Naive thymus-derived CD4-positive, alpha-beta T cell (primary cell): ENCODE results near the gene NPIPA5. TPM values are rescaled to one million over a fixed set of nuclear protein-coding genes. Genes with fewer than 3 reads are reported as not detected.
"Not testable (repeated sequence)": the region's sequence is repeated elsewhere in the genome, so short reads cannot be mapped to it uniquely, and the experiment has no call there.

Source experiments
- ATAC-seq: fragments of 150-1000 bp; cut with Tn5 transposase; 2 replicates; pipeline ENCODE4 v1.10.0; 2021; ENCODE audit warnings: mild to moderate bottlenecking, moderate library complexity
- CTCF ChIA-PET: fragments of 350-600 bp; sonication (Branson Sonifier 250); formaldehyde crosslinking; loops from one replicate; lab custom pipeline; 2021; ENCODE audit warnings: antibody characterized with exemption; lab: Charles Lee
- POLR2A ChIA-PET: fragments of 350-600 bp; sonication (Branson Sonifier 250); formaldehyde crosslinking; loops from one replicate; lab custom pipeline; 2021; ENCODE audit warnings: antibody characterized with exemption, inconsistent platforms; lab: Charles Lee
- DNase-seq, 9 donors: peaks; one replicate each; pipeline versions ENCODE4 v3.0.0 to v3.0.0-alpha.2; 2020 to 2022; ENCODE audit warnings: mixed read lengths in 1 of 9
- H3K27ac ChIP-seq: one replicate; pipeline ENCODE4 v1.7.0; 2013; ENCODE audit warnings: mild to moderate bottlenecking, low read depth, low read length, moderate library complexity
- H3K27me3 ChIP-seq, 2 donors: one replicate each; pipeline ENCODE4 v1.7.0; 2013; ENCODE audit warnings: low read length in 2 of 2, mild to moderate bottlenecking in 2 of 2, moderate library complexity in 2 of 2; ENCODE audit not compliant: control insufficient read depth in 2 of 2, insufficient read depth in 2 of 2
- H3K36me3 ChIP-seq, 3 experiments: 1 replicate in 2 of 3; 2 replicates in 1 of 3; pipeline ENCODE4 v1.7.0; 2013; ENCODE audit warnings: low read length in 3 of 3, mild to moderate bottlenecking in 3 of 3, moderate library complexity in 1 of 3; ENCODE audit not compliant: insufficient read depth in 3 of 3, control insufficient read depth in 2 of 3
- H3K4me1 ChIP-seq, 2 donors: one replicate each; pipeline ENCODE4 v1.7.0; 2013; ENCODE audit warnings: low read length in 2 of 2, mild to moderate bottlenecking in 2 of 2, moderate library complexity in 1 of 2; ENCODE audit not compliant: control insufficient read depth in 2 of 2, insufficient read depth in 2 of 2
- H3K4me3 ChIP-seq: 2 replicates; pipeline ENCODE4 v1.7.0; 2013; ENCODE audit warnings: mild to moderate bottlenecking, low read length
- H3K9me3 ChIP-seq, 3 experiments: 1 replicate in 2 of 3; 2 replicates in 1 of 3; pipeline ENCODE4 v1.7.0; 2013; ENCODE audit warnings: low read length in 3 of 3; ENCODE audit not compliant: control insufficient read depth in 2 of 3
- H3K27ac Mint-ChIP-seq, 9 donors: one replicate each; pipeline ENCODE4 v1.8.0; 2020 to 2022; ENCODE audit warnings: mixed read lengths in 9 of 9, mild to moderate bottlenecking in 8 of 9, moderate library complexity in 5 of 9, inconsistent platforms in 2 of 9
- H3K27me3 Mint-ChIP-seq, 5 donors: one replicate each; pipeline ENCODE4 v1.8.0; 2021 to 2022; ENCODE audit warnings: mixed read lengths in 5 of 5, mild to moderate bottlenecking in 1 of 5
- H3K36me3 Mint-ChIP-seq, 5 donors: one replicate each; pipeline ENCODE4 v1.8.0; 2020 to 2022; ENCODE audit warnings: mixed read lengths in 5 of 5, mild to moderate bottlenecking in 3 of 5, inconsistent platforms in 1 of 5
- H3K4me1 Mint-ChIP-seq, 7 donors: one replicate each; pipeline ENCODE4 v1.8.0; 2020 to 2022; ENCODE audit warnings: mixed read lengths in 7 of 7, mild to moderate bottlenecking in 3 of 7, inconsistent platforms in 1 of 7
- H3K4me3 Mint-ChIP-seq, 10 donors: one replicate each; pipeline ENCODE4 v1.8.0; 2020 to 2022; ENCODE audit warnings: mild to moderate bottlenecking in 10 of 10, mixed read lengths in 10 of 10, moderate library complexity in 6 of 10, inconsistent platforms in 2 of 10
- H3K9me3 Mint-ChIP-seq, 11 donors: one replicate each; pipeline ENCODE4 v1.8.0; 2020 to 2022; ENCODE audit warnings: mixed read lengths in 11 of 11, mild to moderate bottlenecking in 4 of 11, inconsistent platforms in 1 of 11, moderate library complexity in 1 of 11
- intact Hi-C, 2 donors: fragments of 100-400 bp; cut with micrococcal nuclease; formaldehyde crosslinking; loops; one replicate each; pipeline ENCODE4 v1.15.1; 2023
- polyA plus RNA-seq, 2 donors: library from polyadenylated mRNA; unstranded; fragments of 300-500 nt; fragmentation: Illumina TruSeq; gene quantifications; one replicate each; pipeline ENCODE4 v1.2.3, GENCODE V29; 2021
- total RNA-seq, 6 experiments: library from RNA in 5 of 6; stranded (reverse) in 5 of 6; gene quantifications; 1 replicate in 5 of 6; 2 replicates in 1 of 6; pipeline ENCODE4 v1.2.3 and lab custom pipeline; 2021 to 2026

NPIPA5 gene
- total and polyA plus RNA-seq, 7 experiments from 2014 or later, result 0.54 to 44.8 (median 19.2) TPM

- H3K27ac ChIP-seq, CTCF ChIA-PET, ATAC-seq, H3K4me3 Mint-ChIP-seq, H3K4me3 ChIP-seq, H3K27me3 ChIP-seq, H3K27ac Mint-ChIP-seq, intact Hi-C loops, POLR2A ChIA-PET, DNase-seq, H3K4me1 Mint-ChIP-seq, H3K4me1 ChIP-seq, H3K36me3 Mint-ChIP-seq, H3K9me3 ChIP-seq, H3K36me3 ChIP-seq: not testable (repeated sequence)
- peaks cover 0 to 25% (median 9%) of the 10 kb centered on the region in 11 donors for H3K9me3 Mint-ChIP-seq
- H3K27me3 Mint-ChIP-seq, result peaks cover 0 to 18% (median 9%) of the 10 kb centered on the region in 5 donors
Measured at GRCh38 chr16:15314562-15314961, 63.5 kb downstream of the NPIPA5 start.

Other genes with a start within 250 kb of the NPIPA5 start
- under 1 TPM in 3 of 5 experiments, not detected in 2; 0.05 to 0.31 (median 0.12) TPM for gene MPV17L, start 17.5 kb upstream of the NPIPA5 start, total RNA-seq
- gene MPV17L, start 17.5 kb upstream of the NPIPA5 start, polyA plus RNA-seq, result not detected
- 1 to 10 TPM; 1.3 to 8.2 (median 2.8) TPM for gene BMERB1, start 56.3 kb upstream of the NPIPA5 start, total RNA-seq
- 1 to 10 TPM in 1 of 2 donors, under 1 TPM in 1; 0.51 to 2.2 TPM for gene BMERB1, start 56.3 kb upstream of the NPIPA5 start, polyA plus RNA-seq